Activated CD4-positive, alpha-beta T cell treated with anti-CD3 and anti-CD28 coated beads for 4 hours (primary cell): ENCODE measurements around the gene PRPS1.
"Not testable (repeated sequence)": the region's sequence is repeated elsewhere in the genome, so short reads cannot be mapped to it uniquely, and the experiment has no call there.

ENCODE experiments used
- DNase-seq, 2 donors: peaks; one replicate each; pipeline ENCODE4 v3.0.0-alpha.2; 2020

PRPS1 gene

GRCh38 chrX:107627838-107628661 lies at the start of gene PRPS1:
Gene PRPS1 (plus strand): TSS chrX:107628510. CDS start chrX:107628629, 119 bp downstream.
- peak; percentile 83 to 86 for DNase-seq

- DNase-seq = no peak
Measured at GRCh38 chrX:107579956-107580355, 48.4 kb upstream of the PRPS1 start.

GRCh38 chrX:107581923-107582322 lies 46.4 kb upstream of the PRPS1 start:
- DNase-seq = no peak

GRCh38 chrX:107589243-107589642 lies 39.1 kb upstream of the PRPS1 start:
- no peak for DNase-seq

- no peak for DNase-seq
Measured at GRCh38 chrX:107596651-107597050, 31.7 kb upstream of the PRPS1 start.

GRCh38 chrX:107597264-107597663 lies 31.0 kb upstream of the PRPS1 start:
- no peak for DNase-seq

- DNase-seq = no peak
Measured at GRCh38 chrX:107597791-107598190, 30.5 kb upstream of the PRPS1 start.

GRCh38 chrX:107599450-107599861 lies 28.9 kb upstream of the PRPS1 start:
- no peak for DNase-seq

- DNase-seq = no peak
Measured at GRCh38 chrX:107600366-107600765, 27.9 kb upstream of the PRPS1 start.

- DNase-seq = no peak
Measured at GRCh38 chrX:107601326-107601725, 27.0 kb upstream of the PRPS1 start.

- DNase-seq = no peak
Measured at GRCh38 chrX:107601759-107602158, 26.6 kb upstream of the PRPS1 start.

GRCh38 chrX:107602694-107603239 lies 25.5 kb upstream of the PRPS1 start:
- no peak for DNase-seq

GRCh38 chrX:107603429-107604159 lies 24.7 kb upstream of the PRPS1 start:
- DNase-seq = no peak

- DNase-seq = not testable (repeated sequence)
Measured at GRCh38 chrX:107609061-107609460, 19.2 kb upstream of the PRPS1 start.

- no peak for DNase-seq
Measured at GRCh38 chrX:107610667-107611066, 17.6 kb upstream of the PRPS1 start.

GRCh38 chrX:107619885-107620322 lies 8.4 kb upstream of the PRPS1 start:
- DNase-seq = no peak

GRCh38 chrX:107624893-107625292 lies 3.4 kb upstream of the PRPS1 start:
- DNase-seq = no peak

GRCh38 chrX:107625739-107626138 lies 2.6 kb upstream of the PRPS1 start:
- DNase-seq = no peak

GRCh38 chrX:107626481-107626880 lies 1.8 kb upstream of the PRPS1 start:
- no peak for DNase-seq

GRCh38 chrX:107626916-107627315 lies 1.4 kb upstream of the PRPS1 start:
- no peak for DNase-seq

GRCh38 chrX:107628662-107629539 lies 591 bp downstream of the PRPS1 start:
- peak; percentile 30 to 42 for DNase-seq

- no peak for DNase-seq
Measured at GRCh38 chrX:107629540-107629909, 1.2 kb downstream of the PRPS1 start.
